Uterus (tissue), 4 donors: Measurements from ENCODE around the gene AOC3. TPM values are rescaled to one million over a fixed set of nuclear protein-coding genes. Genes with fewer than 3 reads are reported as not detected.
A peak's percentile ranks its signal among the peaks of the same experiment; 100 is the strongest.
"Not testable (repeated sequence)": the region's sequence is repeated elsewhere in the genome, so short reads cannot be mapped to it uniquely, and the experiment has no call there.

Source experiments
- DNase-seq, 2 donors: peaks; one replicate each; pipeline ENCODE4 v3.0.0-alpha.2; 2019 to 2020
- H3K27ac ChIP-seq, 2 donors: fragments of 200-600 bp; sonication (generic); 1 replicate in 1 of 2; 2 replicates in 1 of 2; pipeline ENCODE4 v1.5.1; 2016 to 2018
- H3K27me3 ChIP-seq, 2 donors: fragments of 200-600 bp; sonication (generic); one replicate each; pipeline ENCODE4 v1.5.1; 2018 to 2019; ENCODE audit warnings: control low read depth in 1 of 2
- H3K36me3 ChIP-seq, 2 donors: fragments of 200-600 bp; sonication (generic); one replicate each; pipeline ENCODE4 v1.5.1; 2019; ENCODE audit warnings: control low read depth in 1 of 2
- H3K4me1 ChIP-seq, 2 donors: fragments of 200-600 bp; sonication (generic); one replicate each; pipeline ENCODE4 v1.5.1; 2018 to 2019; ENCODE audit warnings: control low read depth in 1 of 2
- H3K4me3 ChIP-seq, 2 donors: fragments of 200-600 bp; sonication (generic); 1 replicate in 1 of 2; 2 replicates in 1 of 2; pipeline ENCODE4 v1.5.1; 2018 to 2019; ENCODE audit warnings: mild to moderate bottlenecking in 1 of 2
- H3K9me3 ChIP-seq, 2 donors: fragments of 200-600 bp; sonication (generic); one replicate each; pipeline ENCODE4 v1.5.1; 2019; ENCODE audit warnings: control low read depth in 1 of 2
- POLR2A ChIP-seq, 2 donors: fragments of 450-650 bp; IDR thresholded peaks; one replicate each; pipeline ENCODE4 v1.6.1; 2016; ENCODE audit warnings: antibody characterized with exemption in 2 of 2, mild to moderate bottlenecking in 1 of 2, moderate library complexity in 1 of 2
- intact Hi-C: fragments of 100-400 bp; cut with DNase I; formaldehyde crosslinking; loops from one replicate; pipeline ENCODE4 v1.15.1; 2023; ENCODE audit warnings: low total_unique reads
- total RNA-seq, 4 donors: library from RNA; depleted of rRNA in 3 of 4; stranded (reverse); fragments of >200 nt in 3 of 4; gene quantifications; one replicate each; pipeline versions ENCODE4 v1.1.0 to v1.2.4, GENCODE V29; 2014 to 2023
- TF ChIP-seq, protein P1 (sequence below), 4 experiments: fragments of 200-600 bp in 2 of 4; fragments of 450-650 bp in 2 of 4; sonication (generic) in 2 of 4; IDR thresholded peaks; one replicate each; pipeline ENCODE4 v1.5.1; 2016 to 2019; ENCODE audit warnings: antibody characterized with exemption in 4 of 4, mild to moderate bottlenecking in 2 of 4, moderate library complexity in 1 of 4
- donor health status: DM: yes; HTN: yes; CAD: no.

AOC3 gene
- total RNA-seq, 4 donors from 2014 or later, result 11.8 to 86.2 (median 15.5) TPM

DNA sequence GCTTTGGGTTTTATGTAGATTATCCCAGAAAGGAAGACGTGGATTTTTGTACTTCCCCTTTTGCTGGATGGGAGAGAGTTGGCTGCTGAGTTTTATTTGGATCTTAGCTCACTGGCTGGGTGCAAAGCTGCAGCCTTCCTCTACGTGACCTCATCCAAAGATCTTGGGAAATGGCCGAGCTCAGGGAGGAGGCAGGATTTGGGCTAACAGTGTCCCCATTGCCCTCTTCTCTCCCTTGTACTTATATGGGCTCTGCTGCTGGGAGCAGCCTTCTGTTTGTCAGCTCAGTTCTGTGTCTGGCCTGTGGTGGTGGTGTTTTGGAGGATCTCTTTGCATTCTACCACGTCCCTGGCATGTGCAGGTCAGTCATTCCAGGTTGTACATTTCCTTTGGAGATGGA, 2.0 kb downstream of the AOC3 start:
- TF ChIP-seq POLR2A (IDR thresholded peaks at IDR 0.05), result peak in 1 of 2 donors; percentile 9
- TF ChIP-seq, protein P1, sequence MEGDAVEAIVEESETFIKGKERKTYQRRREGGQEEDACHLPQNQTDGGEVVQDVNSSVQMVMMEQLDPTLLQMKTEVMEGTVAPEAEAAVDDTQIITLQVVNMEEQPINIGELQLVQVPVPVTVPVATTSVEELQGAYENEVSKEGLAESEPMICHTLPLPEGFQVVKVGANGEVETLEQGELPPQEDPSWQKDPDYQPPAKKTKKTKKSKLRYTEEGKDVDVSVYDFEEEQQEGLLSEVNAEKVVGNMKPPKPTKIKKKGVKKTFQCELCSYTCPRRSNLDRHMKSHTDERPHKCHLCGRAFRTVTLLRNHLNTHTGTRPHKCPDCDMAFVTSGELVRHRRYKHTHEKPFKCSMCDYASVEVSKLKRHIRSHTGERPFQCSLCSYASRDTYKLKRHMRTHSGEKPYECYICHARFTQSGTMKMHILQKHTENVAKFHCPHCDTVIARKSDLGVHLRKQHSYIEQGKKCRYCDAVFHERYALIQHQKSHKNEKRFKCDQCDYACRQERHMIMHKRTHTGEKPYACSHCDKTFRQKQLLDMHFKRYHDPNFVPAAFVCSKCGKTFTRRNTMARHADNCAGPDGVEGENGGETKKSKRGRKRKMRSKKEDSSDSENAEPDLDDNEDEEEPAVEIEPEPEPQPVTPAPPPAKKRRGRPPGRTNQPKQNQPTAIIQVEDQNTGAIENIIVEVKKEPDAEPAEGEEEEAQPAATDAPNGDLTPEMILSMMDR (IDR thresholded peaks at IDR 0.05), result no peak
- Histone ChIP-seq H3K4me3 (peak overlapping the region; percentile 19 to 31), H3K27ac (peak overlapping the region; percentile 77 to 79), H3K9me3 (no peaks in the 10 kb centered on the region), H3K36me3 (no peaks in the 10 kb centered on the region), H3K27me3 (no peaks in the 10 kb centered on the region), H3K4me1 (no peaks in the 10 kb centered on the region)
- intact Hi-C loops, result no loop called here
- peak; percentile 51 to 56 for DNase-seq

DNA sequence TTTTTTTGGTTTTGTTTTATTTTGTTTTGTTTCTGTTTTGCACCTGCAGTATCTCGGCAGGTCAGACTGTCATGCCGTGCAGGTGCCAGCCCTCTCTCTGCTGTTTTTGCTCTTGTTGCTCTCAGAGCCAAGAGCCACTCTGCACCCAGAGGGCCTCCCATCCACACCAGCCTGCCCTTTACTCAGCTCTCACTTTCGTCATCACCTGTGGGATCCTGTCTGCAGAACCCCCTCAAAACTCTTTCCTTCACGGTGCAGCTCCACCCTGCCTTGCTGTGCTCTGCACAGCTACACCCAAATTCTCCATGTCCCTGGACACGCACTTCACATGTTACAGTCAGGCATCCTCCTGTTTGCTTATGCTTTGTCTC, 2.6 kb downstream of the AOC3 start:
- peak overlapping the region; percentile 77 to 79 for H3K27ac ChIP-seq
- peak overlapping the region; percentile 19 to 31 for H3K4me3 ChIP-seq
- H3K9me3 ChIP-seq, result no peaks in the 10 kb centered on the region
- no peaks in the 10 kb centered on the region for H3K4me1 ChIP-seq
- no peaks in the 10 kb centered on the region for H3K36me3 ChIP-seq
- no peak for DNase-seq
- intact Hi-C loops, result no loop called here
- no peak for TF ChIP-seq POLR2A (IDR thresholded peaks at IDR 0.05)
- no peaks in the 10 kb centered on the region for H3K27me3 ChIP-seq

DNA sequence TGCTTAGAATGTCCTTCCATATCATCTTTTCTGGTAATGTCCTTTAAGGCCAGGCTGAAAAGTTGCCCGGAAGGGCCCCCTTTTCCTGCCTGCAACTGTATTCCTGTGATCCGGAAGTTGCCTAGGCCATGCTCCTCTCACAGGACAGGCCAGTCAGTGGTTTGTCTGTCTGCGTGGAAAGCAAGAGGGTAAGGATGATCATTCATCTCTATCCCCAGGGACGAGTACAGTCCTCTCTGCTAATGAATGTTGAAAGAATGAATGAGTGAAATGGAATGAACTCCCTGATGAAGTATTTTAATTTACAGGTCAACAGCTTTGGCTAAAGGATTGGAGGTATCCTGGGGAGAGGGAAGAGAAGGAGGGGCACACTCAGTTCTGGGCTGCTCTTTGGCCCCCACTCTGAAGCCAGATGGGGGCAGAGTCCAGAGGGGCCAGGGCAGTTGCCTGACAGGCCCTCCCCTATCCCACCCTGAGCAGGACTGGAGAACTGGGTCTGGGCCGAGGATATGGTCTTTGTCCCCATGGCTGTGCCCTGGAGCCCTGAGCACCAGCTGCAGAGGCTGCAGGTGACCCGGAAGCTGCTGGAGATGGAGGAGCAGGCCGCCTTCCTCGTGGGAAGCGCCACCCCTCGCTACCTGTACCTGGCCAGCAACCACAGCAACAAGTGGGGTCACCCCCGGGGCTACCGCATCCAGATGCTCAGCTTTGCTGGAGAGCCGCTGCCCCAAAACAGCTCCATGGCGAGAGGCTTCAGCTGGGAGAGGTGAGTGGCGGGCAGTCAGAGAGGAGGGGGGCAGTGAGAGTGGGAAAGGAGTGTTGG, 3.2 kb downstream of the AOC3 start:
- Histone ChIP-seq H3K9me3 (no peaks in the 10 kb centered on the region), H3K36me3 (no peaks in the 10 kb centered on the region), H3K27me3 (no peaks in the 10 kb centered on the region), H3K4me3 (peak overlapping the region; percentile 19 to 31), H3K27ac (peak overlapping the region; percentile 77 to 79), H3K4me1 (no peaks in the 10 kb centered on the region)
- intact Hi-C loops, result no loop called here
- TF ChIP-seq, protein P1 (IDR thresholded peaks at IDR 0.05), result no peak
- no peak for TF ChIP-seq POLR2A (IDR thresholded peaks at IDR 0.05)
- no peak for DNase-seq

DNA sequence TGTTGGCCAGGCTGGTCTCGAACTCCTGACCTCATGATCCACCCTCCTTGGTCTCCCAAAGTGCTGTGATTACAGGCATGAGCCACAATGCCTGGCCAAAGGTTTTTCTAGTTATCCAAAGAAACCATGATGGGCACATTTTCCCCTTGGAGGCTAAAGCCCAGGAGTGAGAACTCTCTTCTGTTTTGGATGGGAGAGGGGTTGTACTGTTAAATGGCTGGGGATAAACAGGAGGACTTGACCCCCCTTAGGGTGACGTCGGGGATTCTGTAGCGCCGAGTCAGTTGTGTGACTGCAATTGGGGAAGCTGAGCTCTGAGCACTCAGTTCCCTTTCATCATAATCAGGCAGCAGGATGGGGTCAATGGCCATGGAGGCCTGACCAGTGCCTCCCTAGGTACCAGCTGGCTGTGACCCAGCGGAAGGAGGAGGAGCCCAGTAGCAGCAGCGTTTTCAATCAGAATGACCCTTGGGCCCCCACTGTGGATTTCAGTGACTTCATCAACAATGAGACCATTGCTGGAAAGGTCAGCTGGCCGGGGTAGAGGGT, 4.1 kb downstream of the AOC3 start:
- TF ChIP-seq, protein P1 (IDR thresholded peaks at IDR 0.05), result no peak
- no peak for TF ChIP-seq POLR2A (IDR thresholded peaks at IDR 0.05)
- no peaks in the 10 kb centered on the region for H3K27me3 ChIP-seq
- no peak overlapping the region for H3K4me3 ChIP-seq
- no peaks in the 10 kb centered on the region for H3K36me3 ChIP-seq
- H3K27ac ChIP-seq, result peak overlapping the region in 1 of 2 donors; percentile 79
- no peaks in the 10 kb centered on the region for H3K4me1 ChIP-seq
- intact Hi-C loops, result no loop called here
- DNase-seq, result no peak
- H3K9me3 ChIP-seq, result no peaks in the 10 kb centered on the region

DNA sequence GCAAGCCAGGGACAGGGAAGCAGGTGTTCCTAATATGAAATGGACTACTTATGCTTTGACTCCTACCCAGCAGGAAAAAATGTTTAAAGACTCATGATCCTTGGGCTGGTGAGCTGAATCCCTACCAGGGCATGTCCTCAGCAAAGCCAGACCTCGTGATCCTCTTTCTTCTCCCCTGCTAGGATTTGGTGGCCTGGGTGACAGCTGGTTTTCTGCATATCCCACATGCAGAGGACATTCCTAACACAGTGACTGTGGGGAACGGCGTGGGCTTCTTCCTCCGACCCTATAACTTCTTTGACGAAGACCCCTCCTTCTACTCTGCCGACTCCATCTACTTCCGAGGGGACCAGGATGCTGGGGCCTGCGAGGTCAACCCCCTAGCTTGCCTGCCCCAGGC, 5.1 kb downstream of the AOC3 start:
- H3K4me3 ChIP-seq, H3K27me3 ChIP-seq, H3K36me3 ChIP-seq, DNase-seq, H3K4me1 ChIP-seq, H3K9me3 ChIP-seq, intact Hi-C loops, H3K27ac ChIP-seq: not testable (repeated sequence)

DNA sequence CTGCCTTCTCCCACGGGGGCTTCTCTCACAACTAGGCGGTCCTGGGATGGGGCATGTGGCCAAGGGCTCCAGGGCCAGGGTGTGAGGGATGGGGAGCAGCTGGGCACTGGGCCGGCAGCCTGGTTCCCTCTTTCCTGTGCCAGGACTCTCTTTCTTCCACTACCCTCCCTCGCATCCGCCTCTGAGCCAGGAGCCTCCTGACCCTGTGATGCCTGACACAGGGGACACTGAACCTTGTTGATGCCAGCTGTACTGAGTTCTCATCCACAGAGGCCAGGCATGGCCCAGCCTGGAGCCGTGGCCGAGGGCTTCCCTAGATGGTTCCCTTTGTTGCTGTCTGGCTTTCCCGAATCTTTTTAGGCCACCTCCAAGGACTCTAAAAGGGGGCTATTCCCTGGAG, 5.5 kb downstream of the AOC3 start:
- H3K27ac ChIP-seq, H3K9me3 ChIP-seq, H3K36me3 ChIP-seq, H3K4me1 ChIP-seq, DNase-seq, H3K27me3 ChIP-seq, H3K4me3 ChIP-seq, intact Hi-C loops: not testable (repeated sequence)
